Hematopoietic multipotent progenitor cell treated with erythropoietin and hydrocortisone succinate and interleukin-3 and kit ligand, for 6 days (in vitro differentiated cells): Measurements from ENCODE around the gene CDH23.

Experiments used
- DNase-seq: peaks from one replicate; pipeline ENCODE4 v3.0.0-alpha.2; 2015

CDH23 gene

DNA sequence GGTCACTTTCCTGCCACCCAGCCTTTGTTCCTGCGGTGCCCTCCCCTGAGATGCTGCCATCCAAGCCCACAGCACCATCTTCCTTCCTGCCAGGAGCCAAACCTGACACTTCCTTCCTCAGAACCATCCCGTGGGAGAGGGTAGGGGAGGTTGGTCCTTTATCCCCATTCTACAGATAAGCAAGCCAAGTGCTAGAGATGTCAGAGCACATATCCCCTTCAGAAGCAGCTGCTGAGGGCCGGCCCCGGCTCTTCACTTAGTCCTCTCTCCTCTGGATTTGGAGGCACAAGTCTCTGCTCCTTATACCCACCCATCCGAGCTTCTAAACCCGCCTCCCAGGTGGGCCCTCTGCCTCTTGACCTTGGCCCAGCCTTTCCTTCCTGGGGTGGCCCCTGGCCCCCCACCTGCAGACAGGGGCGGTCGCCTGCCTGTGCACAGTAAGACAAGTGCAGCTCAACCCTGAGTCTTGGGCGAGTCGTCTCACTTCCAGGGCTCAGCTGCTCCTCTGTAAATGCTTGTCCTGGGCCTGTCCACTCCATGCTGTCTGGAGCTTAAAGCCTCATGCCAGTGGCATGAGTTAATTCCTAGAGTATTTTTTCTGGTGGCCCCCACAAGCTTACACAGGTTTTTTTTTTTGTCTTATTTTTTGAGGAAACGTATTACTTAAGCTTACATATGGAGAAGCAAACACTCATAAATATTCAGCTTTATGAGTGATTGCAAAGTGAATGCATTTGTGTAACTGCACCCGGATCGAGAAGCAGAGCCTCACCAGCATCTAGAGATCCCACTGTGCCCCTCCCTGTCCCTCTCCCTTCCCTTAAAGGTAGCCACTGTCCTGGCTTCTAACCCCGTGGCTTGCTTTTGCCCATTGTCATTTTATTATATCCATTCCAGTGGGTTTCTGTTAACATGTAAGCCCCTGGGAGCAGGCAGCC lies 125.1 kb downstream of the CDH23 start:
- no peak for DNase-seq

- no peak for DNase-seq
Measured at GRCh38 chr10:71522442-71523144, 125.9 kb downstream of the CDH23 start.

DNA sequence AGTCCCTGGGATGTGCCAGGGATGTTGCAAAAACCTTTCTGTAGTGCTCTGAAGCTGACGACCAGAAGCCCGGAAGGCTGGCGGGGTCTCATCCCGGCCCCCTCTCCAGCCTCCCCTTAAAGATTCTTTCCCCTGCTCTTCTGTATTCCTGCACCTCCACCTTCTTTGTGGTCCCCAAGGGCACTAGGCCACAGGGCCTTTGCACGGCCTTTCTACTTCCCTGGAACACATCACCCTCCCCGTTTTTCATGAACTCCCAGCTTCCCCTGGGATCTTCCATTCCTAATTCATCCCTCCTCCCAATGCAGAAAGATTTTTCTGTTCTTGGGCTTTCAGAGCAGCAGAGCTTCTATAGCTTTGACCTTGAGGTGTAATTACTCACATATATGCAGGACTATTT lies 127.0 kb downstream of the CDH23 start:
- DNase-seq: no peak

- no peak for DNase-seq
Measured at GRCh38 chr10:71525092-71525491, 128.4 kb downstream of the CDH23 start.

- no peak for DNase-seq
Measured at GRCh38 chr10:71525721-71526120, 129.0 kb downstream of the CDH23 start.

DNA sequence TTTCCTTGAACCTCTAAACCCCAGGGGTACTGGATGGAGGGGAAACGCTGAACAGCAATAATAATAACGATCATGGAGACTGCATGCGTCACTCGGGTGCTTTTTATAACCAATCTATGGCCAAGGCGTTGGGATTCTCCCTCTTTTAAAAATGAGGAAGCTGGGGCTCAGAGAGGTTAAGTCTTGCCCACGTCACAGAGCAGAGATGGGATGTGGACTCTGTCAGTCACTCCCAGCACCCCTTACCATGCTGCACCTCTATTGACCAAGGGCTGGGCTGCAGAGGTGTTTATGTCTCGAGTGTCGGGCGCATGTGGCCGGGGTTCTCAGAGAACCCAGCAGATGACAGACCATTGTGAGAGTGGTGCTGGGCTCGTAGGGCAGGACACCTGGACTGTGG lies 129.9 kb downstream of the CDH23 start:
- no peak for DNase-seq

DNA sequence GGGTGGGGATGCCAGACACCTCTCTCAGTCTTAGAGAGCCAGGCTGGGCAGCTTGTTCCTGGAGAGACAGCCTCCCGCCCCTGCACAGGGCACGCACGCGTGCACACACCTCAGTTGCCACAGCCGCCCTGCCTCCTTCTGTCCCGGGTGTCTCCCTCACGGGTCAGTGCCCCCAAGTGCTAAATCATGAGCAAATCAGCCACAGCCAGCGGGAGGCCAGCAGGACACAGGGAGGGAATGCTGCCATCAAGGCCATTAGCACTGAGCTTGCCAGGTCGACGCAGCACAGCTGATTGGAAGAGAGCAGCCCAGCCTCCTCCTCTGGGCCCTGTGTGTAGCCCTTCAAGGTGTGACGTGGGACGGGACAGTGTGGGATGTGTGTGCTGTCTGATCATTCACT lies 130.4 kb downstream of the CDH23 start:
- DNase-seq: no peak

DNA sequence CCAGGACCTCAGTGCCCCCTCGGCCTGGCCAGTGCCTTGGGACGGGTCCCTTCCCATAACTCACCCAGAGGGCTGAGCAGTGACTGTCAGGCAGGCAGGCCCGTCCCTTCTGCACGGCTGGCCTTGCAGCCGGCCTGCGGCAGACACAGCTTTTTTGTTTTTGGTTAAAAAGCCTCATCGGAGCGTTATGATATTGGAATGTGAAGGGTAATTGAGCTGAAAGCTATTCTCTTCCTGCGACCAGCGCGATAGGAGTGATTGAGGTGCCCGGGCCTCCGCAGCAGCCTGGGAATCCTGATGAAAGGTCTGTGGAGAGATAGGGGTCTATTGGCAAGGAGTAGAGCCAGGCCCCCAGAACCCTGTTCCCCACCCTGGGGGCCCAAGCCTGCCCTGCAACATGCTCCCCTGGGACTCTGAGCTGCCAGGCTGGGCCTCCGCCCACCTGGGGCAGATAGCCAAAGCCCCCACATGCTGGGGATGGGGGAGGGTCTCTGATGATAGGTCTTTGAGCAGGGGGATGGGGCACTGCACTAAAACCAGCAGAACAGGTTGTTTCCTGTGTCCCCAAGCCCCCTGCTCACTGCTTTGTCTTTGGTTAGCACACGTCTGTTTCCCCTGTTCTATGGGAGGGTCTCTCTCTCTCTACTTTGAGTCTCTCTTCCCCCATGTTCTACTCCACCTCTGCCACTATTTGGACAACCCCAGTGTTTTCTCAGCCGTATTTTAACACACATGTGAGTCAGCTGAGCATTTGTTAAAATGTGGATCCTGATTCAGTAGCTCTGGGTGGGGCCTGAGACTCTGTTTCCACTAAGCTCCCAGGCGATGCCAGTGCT lies 131.9 kb downstream of the CDH23 start:
- DNase-seq: no peak

DNA sequence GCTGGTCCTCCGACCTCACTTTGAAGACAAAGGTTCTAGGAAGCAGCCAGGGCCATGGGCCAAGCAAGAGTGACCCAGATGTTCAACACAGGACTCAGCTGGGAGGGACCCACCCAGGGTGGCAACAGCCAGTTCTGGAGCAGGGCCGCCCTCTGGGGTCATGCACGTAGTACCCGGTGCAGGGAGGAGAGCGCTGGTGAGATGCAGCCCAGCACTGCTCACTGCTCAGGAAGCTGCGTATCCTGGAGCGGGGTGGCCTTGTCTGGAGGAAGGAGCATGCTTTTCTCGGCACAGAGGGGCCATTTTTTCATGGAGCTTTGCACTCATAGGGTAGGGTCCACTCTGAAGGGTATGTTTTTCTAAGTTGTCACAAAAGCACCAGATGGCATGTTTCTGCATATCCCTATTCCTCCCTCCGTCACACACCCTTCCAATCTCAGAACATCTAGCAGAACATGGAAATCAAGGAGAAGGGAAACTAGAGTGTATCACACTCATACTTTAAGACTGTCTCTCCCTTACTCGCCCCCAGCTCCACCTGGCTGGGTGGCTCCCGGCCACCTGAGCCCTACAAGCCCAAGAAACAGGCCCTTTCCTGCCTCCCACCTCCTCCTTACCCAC lies 132.6 kb downstream of the CDH23 start:
- DNase-seq: no peak

DNA sequence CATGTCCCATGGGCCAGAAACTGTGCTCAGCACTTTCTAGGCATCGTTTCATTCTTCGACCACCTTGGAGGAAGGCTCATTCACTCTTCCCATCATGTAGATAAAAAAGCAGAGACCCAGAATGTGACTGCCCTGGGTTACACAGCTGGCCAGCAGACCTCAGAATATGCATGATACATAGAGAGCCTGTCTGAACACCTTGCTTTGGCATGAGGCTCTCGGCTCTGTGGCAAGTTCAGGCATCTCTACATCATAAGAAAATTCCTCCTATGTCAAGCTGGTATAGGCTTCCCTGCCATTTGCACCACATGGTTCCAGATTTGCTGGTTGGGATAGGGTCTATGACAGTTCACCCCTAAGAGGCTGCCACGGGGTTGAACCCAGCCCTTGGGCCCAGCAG lies 134.1 kb downstream of the CDH23 start:
- no peak for DNase-seq

- no peak for DNase-seq
Measured at GRCh38 chr10:71531485-71532446, 135.0 kb downstream of the CDH23 start.

- no peak for DNase-seq
Measured at GRCh38 chr10:71532878-71533277, 136.2 kb downstream of the CDH23 start.

DNA sequence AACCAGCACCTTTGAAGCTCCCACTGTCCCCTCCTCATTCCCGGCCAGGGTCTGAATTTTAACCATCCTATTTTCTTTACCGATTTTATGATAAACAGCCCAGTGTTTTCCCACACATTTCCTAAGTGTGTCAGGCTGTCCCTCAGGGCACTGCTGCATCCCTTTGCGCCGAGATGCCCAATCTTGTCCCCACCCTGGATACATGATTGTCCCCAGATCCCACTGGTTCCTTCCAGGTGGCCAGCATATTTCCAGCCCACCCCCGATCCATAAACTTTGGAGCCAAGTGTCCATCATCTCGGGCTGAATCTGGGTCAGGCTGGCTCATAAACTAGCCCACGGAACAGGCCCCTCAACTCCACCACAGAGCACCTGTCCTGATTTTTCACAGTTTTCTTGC lies 137.2 kb downstream of the CDH23 start:
- DNase-seq: no peak

DNA sequence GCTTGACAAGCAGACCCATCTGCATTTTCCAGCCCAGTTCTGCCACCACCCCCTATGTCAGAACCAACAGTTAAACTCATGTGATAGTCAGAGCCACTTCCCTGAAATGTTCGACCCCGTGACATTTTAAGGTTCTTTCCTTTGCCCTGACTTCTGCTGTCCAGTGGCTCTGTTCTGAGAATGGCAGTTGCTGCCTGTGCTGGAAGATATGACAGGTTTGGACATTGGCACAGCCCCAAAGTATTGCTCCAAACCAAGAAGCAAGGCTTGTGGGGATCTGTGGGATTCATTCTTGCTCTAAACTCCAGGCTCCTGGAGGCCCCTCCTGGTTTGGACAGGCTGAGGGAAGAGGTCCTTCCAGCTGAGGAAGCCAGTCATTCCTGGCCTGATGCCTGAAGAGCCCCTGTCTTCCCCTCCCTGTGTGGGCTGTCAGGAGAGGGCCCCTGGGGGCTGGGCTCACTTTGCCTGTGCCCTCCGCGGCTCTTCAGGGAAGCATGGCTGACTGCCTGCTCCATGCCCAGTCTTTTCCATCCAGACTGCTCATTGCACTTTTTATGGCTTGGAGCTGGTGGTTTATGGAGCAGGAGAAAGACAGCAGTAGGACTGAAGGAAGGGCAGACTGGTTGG lies 138.0 kb downstream of the CDH23 start:
- DNase-seq: no peak

GRCh38 chr10:71536332-71536731 lies 139.6 kb downstream of the CDH23 start:
- DNase-seq: no peak

- DNase-seq: no peak
Measured at GRCh38 chr10:71537125-71537524, 140.4 kb downstream of the CDH23 start.

DNA sequence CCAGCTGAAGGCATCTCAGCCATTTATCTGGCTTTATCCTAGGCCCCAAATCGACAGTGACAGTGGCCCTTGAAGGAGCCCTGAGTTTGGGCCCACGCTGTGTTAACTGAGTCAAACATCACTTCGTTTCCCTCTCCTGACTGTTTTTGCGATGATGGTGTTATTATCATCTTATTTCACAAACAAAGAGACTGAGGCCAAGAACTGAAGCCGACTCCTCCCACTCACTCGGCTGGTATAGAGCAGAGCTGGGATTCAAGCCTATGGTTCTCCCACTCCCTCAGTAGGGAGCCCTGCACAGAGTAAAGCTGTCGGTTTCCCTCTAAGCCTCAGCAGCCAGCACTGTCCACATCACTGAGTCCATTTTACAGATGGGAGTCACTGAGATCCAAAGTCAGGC lies 141.0 kb downstream of the CDH23 start:
- DNase-seq: no peak

- no peak for DNase-seq
Measured at GRCh38 chr10:71538608-71539260, 142.0 kb downstream of the CDH23 start.

- no peak for DNase-seq
Measured at GRCh38 chr10:71539442-71540118, 142.9 kb downstream of the CDH23 start.

DNA sequence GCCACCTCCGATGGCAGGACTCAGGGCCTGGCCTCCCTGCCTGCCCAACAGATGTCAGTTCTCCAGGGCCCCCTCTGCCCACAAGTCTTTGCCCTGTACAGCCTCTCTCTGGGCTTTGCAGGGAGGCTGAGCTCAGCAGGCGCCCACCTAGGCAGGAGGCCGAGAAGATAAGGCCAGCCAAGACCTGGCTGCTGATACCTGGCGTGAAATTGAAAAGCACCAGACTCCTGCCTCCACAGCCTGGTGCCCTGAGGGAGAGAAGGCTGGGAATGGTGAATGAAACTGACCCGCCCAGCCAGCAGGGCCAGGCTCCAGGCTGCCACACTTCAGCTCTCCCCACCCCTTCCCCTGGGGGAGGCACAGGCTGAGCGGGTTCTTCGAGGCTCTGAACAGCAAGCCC lies 145.8 kb downstream of the CDH23 start:
- no peak for DNase-seq
